HG03442 (cell line): ENCODE results near the gene KRTAP13-2.

Experiments used
- ATAC-seq: cut with Tn5 transposase; IDR thresholded peaks from one replicate; pipeline ENCODE4 v1.9.1; 2021; ENCODE audit warnings: mild to moderate bottlenecking, moderate library complexity; ENCODE audit not compliant: unreplicated experiment

The KRTAP13-2 gene

GRCh38 chr21:30372139-30372770 lies at the start of gene KRTAP13-2:
TSS of gene KRTAP13-2 (minus strand) at chr21:30372271. CDS start at chr21:30372213, 58 bp downstream.
- ATAC-seq: no peak

- ATAC-seq: no peak
These were observed 43.9 kb upstream of the KRTAP13-2 start for GRCh38 chr21:30415993-30416392.

GRCh38 chr21:30408782-30409494 lies 36.9 kb upstream of the KRTAP13-2 start:
- ATAC-seq: no peak

GRCh38 chr21:30395731-30396130 lies 23.7 kb upstream of the KRTAP13-2 start, which contains the start of gene KRTAP13-1:
TSS of gene KRTAP13-1 (plus strand) at chr21:30396031. CDS start at chr21:30396087, 56 bp downstream.
- ATAC-seq: no peak

GRCh38 chr21:30391492-30392025 lies 19.5 kb upstream of the KRTAP13-2 start:
- ATAC-seq: no peak

GRCh38 chr21:30382201-30382600 lies 10.1 kb upstream of the KRTAP13-2 start:
- ATAC-seq: no peak

- no peak for ATAC-seq
These were observed 16.2 kb downstream of the KRTAP13-2 start for GRCh38 chr21:30355906-30356305.

GRCh38 chr21:30354308-30355005 lies 17.6 kb downstream of the KRTAP13-2 start:
- ATAC-seq: no peak

- no peak for ATAC-seq
These were observed 20.5 kb downstream of the KRTAP13-2 start for GRCh38 chr21:30351534-30351933.

- ATAC-seq: no peak
These were observed 22.5 kb downstream of the KRTAP13-2 start for GRCh38 chr21:30349572-30349971.

- no peak for ATAC-seq
These were observed 23.6 kb downstream of the KRTAP13-2 start, which contains the start of gene KRTAP23-1 for GRCh38 chr21:30348506-30348905. TSS of gene KRTAP23-1 (minus strand) at chr21:30348606. CDS start at chr21:30348606, 0 bp downstream.

GRCh38 chr21:30345014-30345413 lies 27.1 kb downstream of the KRTAP13-2 start:
- no peak for ATAC-seq

GRCh38 chr21:30340714-30341573 lies 31.1 kb downstream of the KRTAP13-2 start:
- ATAC-seq: no peak

GRCh38 chr21:30338717-30339116 lies 33.4 kb downstream of the KRTAP13-2 start:
- no peak for ATAC-seq

GRCh38 chr21:30337772-30338171 lies 34.3 kb downstream of the KRTAP13-2 start:
- ATAC-seq: no peak

GRCh38 chr21:30337276-30337744 lies 34.8 kb downstream of the KRTAP13-2 start, which contains the start of gene KRTAP27-1:
TSS of gene KRTAP27-1 (minus strand) at chr21:30337694. CDS start at chr21:30337668, 26 bp downstream.
- ATAC-seq: no peak

GRCh38 chr21:30336596-30336995 lies 35.5 kb downstream of the KRTAP13-2 start:
- no peak for ATAC-seq

- ATAC-seq: no peak
These were observed 38.3 kb downstream of the KRTAP13-2 start for GRCh38 chr21:30333736-30334135.

GRCh38 chr21:30332681-30333080 lies 39.4 kb downstream of the KRTAP13-2 start:
- no peak for ATAC-seq

GRCh38 chr21:30329203-30329875 lies 42.7 kb downstream of the KRTAP13-2 start:
- no peak for ATAC-seq
